NCI-H187 (cell line): ENCODE measurements around the gene CYP8B1.

Source experiments
- DNase-seq, 2 experiments: peaks; one replicate each; lab custom pipeline; 2025; lab: John Stamatoyannopoulos, UW

Gene CYP8B1

GRCh38 chr3:42875325-42876151, at the start of gene CYP8B1:
Gene CYP8B1 (minus strand): TSS chr3:42875879. CDS start chr3:42875816, 63 bp downstream.
- no peak for DNase-seq

GRCh38 chr3:42923606-42924005, 47.9 kb upstream of the CYP8B1 start:
- no peak for DNase-seq

GRCh38 chr3:42914771-42915515, 39.3 kb upstream of the CYP8B1 start:
- DNase-seq, result no peak

DNA sequence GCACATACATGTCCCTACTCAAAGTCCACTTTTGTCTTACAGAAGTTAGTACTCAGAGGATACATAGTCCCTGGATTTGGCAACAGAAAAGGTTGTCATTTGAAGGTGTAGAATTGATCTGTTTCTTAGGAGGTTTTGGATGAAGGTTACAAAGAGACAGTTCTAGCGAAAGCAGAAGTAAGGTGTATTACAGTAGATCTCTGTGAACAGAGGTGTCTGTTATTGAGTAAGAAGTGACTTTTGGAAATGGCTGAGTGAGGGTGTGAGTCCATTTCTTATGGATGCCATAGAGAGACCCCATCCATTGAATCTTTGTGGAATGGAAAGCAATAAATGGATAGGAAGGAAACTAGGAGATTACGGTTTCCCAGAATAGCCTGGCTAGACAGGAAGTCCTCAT, 35.9 kb upstream of the CYP8B1 start:
- no peak for DNase-seq

- DNase-seq, result no peak
These were observed 33.0 kb upstream of the CYP8B1 start for GRCh38 chr3:42908675-42909074.

DNA sequence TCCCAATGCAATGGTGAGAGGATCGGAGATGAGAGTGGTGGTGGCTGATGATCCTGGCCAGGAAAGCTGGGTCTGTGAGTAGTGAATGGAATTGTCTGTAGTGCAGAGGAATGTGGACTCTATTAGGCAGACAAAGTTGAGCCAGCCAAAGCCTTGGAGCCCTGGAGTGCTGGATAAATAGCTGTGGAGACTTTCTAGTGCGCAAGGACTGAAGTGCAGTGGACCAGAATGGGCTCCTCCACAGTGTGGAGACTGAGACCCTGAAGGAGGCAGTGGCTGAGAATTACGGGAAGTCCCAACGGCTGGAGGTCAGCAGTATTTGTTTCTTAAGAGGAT, 31.1 kb upstream of the CYP8B1 start:
- DNase-seq, result no peak

DNA sequence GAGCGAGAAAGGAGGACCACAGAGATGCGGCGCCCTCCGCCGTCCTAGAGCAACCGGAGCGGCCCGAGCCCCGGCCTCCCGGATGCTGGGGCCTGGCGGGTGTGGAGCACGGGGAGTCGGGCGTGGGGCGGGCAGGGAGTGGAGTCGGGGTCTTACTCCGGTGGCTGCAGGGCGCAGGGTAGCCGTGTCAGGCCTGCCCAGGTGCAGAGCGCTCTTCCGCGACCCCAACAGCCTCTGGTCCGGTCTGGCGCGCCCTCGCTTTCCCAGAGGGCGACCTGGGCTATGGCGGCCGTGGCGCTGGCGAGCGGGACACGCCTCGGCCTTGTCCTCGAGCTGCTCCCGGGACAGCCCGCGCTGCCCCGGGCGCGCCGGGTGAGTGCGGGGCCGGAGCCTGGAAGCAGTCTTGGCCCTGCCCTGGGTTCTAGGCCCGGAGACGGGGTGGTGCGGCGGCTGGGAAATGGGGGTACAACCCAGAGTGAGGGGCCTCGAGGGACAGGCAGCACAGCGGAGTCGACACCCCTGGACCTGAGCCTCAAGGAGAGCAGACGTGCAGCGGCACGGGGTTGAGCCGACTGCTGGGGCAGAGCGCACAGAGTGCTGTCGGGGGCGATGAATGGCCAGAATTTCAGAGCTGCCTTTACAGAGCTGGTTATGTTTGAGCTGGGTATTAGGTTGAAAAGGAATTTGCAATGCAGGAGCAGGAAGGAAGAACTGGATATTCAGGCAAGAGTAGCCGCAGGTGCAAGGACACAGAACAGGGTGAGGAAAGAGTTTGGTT, 30.6 kb upstream of the CYP8B1 start, which contains the start of gene ZNF662:
Gene ZNF662 (plus strand): TSS at position 73 of the 778 bp plus-strand sequence. CDS start 1,973 bp downstream, outside the sequence.
- DNase-seq, result no peak

GRCh38 chr3:42905740-42906069, 30.0 kb upstream of the CYP8B1 start:
- no peak for DNase-seq

DNA sequence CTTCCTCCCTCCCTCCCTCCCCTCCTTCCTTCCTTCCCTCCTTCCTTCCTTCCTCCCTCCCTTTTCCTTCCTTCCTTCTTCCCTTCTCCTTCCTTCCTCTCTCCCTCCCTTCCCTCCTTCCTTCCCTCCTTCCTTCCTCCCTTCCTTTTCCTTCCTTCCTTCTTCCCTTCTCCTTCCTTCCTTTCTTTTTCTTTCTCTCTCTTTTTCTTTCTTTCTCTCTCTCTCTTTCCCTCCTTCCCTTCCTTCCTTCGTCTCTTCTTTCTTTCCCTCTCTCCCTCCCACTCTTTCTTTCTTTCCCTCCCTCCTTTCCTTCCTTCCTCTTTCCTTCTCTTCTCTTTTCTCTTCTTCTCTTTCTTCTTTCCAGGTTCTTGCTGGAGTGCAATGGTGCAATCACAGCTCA, 28.4 kb upstream of the CYP8B1 start:
- no peak for DNase-seq

GRCh38 chr3:42902257-42902656, 26.6 kb upstream of the CYP8B1 start:
- DNase-seq, result no peak

DNA sequence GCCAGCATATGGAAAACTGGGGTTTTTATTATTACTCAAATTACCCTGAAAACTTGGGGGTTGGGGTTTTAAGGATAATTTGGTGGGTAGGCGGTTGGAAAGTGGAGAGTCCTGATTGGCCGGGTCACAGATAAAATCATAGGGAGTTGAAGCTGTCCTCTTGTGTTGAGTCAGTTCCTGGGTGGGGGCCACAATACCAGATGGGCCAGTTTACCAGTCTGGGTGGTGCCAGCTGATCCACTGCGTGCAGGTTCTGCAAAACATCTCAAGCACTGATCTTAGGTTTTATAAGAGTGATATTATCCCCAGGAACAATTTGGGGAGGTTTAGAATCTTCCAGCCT, 25.4 kb upstream of the CYP8B1 start:
- DNase-seq, result no peak

DNA sequence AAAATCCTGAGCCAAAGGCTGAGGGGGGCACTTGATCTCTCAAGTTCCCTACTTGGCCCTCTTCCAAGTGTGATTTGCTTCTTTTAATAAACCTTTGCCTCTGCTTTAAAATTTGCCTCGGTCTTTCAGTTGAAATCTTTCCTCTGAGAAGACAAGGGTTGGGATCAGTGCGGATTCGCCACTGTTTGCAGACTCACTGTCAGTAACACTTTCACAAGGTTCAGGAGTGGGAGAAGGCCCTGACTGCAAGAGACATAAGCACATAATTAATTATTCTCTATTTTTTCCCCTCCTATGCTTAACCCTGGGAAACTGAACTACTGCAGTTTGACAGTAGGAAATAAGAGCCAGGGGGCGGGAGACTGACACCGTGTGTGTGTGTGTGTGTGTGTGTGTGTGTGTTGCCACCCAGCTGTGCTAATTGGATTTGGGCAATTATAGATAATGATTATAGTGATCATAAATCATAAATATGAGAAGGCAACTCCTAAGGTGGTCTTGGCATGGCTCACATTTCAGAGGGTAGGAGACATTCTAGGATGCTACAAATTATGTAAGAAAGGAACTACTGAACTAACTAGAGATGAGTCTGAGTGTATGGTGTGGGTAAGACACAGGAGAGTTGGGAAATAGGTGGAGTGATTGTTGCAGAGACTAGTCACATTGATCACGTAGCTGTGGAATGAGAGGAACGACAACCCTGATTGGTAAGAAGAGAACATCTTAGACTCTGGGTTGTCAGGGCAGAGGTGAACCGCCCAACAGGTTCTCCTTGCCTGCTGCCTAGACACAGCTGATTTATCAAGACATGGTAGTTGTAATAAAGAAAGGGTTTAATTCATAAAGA, 24.8 kb upstream of the CYP8B1 start:
- DNase-seq, result no peak

DNA sequence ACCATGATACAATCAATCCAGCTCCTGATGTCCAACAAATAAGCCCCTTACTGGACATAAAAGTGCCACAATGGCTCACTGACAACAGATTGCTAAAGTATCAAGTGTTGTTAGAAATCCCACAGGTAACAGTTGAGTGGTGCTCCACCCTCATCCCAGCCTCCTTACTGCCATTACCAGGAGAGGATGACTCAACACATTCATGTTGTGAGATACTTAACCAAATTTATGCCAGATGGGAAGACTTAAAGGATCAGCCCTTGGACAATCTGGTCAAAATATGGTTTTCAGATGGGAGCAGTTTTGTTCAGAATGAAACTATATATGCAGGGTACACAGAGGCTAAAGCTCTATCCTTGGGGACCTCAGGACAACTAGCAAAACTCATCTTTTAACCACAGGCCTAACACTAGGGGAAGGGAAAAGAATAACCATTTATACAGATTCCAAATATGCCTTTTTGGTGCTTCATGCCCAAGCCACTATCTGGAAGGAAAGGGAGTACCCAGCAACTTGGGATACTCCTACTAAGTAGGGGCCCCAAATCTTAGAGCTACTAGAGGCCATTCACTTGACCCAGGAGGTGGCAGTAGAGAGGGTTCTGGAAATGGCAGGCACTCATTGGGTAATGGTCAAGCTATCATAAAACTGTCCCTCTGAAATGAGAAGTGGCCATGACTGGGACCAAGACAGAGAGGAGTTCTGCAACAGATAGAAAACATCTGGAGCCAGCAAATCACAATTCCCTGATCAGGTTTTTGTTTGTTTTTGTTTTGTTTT, 23.4 kb upstream of the CYP8B1 start:
- DNase-seq, result no peak

DNA sequence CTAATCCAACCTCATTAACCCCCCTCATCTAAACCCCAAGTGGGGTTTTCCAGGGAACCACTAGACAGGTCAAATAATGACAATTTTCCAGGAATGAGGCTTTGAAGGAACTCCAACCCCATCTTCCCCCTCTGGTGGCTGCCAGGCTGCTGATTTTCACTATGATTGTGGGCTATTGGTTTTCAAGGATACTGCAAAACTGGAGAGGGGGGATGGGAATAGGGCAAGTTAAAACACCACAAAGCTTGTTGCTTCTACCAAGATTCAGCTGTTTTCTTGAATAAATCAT, 19.8 kb upstream of the CYP8B1 start:
- no peak for DNase-seq

DNA sequence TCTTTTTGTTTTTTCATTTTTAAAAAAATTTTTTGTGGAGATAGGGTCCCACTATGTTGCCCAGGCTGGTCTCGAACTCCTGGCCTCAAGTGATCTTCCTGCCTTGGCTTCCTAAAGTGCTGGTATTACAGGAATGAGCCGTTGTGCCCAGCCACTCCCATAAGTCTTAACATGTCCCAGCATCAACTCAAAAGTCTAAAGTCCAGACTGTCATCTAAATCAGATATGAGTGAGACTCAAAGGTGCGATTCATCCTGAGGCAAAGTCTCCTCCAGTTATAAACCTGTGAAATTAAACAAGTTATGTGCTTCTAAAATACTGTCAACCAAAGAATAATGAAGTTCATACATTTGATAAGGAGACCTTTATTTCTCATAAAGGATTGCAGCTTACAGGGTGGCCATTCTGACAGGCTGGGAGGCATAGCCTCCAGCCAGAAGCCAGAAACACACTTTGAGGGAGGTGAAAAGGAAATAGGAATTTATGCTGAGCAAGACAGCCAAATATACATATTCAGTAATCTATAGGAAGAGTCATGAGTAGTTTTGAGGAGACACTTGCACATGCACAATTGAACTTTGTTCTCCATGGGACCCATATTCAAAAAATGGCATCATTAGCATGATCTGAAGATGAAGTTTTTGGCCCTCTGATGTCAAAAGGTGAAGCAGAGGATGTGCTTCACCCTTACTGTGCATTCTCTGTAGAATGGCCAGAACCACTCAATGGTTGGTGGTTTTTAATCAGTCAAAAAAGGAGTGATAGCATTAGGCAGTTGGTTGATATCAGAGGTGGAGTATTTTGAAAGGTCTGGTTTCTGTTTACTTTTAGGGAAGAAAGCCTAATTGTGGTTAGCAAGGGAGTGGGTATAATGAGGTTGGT, 19.3 kb upstream of the CYP8B1 start:
- DNase-seq, result no peak

DNA sequence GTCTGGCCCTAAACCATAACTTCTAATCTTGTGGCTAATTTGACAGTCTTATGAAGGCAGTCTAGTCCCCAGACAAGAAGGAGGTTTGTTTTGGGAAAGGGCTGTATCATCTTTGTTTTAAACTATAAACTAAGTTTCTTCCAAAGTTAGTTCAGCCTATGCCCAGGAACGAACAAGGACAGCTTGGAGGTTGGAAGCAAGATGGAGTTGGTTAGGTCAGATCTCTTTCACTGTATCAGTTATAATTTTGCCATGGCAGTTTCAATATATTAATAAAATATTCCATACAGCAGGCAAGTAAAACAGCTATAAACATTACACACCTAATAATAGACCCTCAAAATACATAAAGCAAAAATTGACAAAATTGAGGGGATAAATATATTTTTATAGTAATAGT, 17.1 kb upstream of the CYP8B1 start:
- no peak for DNase-seq

DNA sequence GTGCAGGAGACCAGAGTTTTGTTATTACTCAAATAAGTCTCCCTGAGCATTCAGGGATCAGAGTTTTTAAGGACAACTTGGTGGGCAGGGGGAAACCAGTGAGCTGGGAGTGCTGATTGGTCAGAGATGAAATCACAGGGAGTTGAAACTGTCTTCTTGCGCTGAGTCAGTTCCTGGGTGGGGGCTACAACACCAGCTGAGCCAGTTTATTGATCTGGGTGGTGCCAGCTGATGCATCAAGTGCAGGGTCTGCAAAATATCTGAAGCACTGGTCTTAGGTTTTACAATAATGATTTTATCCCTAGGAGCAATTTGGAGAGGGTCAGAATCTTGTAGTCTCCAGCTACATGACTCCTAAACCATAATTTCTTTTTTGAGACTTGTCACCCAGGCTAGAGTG, 16.5 kb upstream of the CYP8B1 start:
- DNase-seq, result no peak

DNA sequence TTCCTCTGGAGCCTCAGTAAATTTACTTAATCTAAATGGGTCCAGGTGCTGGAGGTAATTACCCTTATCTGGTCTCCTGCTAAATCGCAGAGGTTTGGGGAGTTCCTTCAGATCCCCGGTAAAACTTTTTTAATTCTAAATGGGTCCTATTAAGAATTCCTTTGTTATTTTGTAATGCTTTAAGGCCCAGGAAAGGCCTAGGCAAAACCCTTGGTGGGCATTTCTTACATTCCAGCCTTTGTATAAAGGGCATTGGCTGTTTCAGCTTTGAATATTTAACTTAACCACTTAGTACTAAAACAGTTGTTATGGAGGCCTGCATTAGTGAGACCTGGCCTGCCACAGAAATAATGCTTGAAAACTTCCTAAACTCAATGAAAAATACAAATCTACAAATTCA, 15.4 kb upstream of the CYP8B1 start:
- no peak for DNase-seq

GRCh38 chr3:42887084-42887483, 11.4 kb upstream of the CYP8B1 start:
- DNase-seq, result no peak

GRCh38 chr3:42886294-42886822, 10.7 kb upstream of the CYP8B1 start:
- DNase-seq, result no peak
